GM18873 (cell line): ENCODE results near the gene SLC6A11.

ENCODE experiments used
- ATAC-seq: cut with Tn5 transposase; IDR thresholded peaks from one replicate; pipeline ENCODE4 v1.9.1; 2021; ENCODE audit warnings: mild to moderate bottlenecking, moderate library complexity, moderate number of reproducible peaks; ENCODE audit not compliant: unreplicated experiment, low FRiP score

Gene SLC6A11

GRCh38 chr3:10927551-10927950 is 111.5 kb downstream of the SLC6A11 start:
- no peak for ATAC-seq

GRCh38 chr3:10928407-10928960 is 112.5 kb downstream of the SLC6A11 start:
- no peak for ATAC-seq

- ATAC-seq = no peak
These were observed 113.0 kb downstream of the SLC6A11 start for GRCh38 chr3:10928961-10929471.

- ATAC-seq = no peak
These were observed 114.1 kb downstream of the SLC6A11 start for GRCh38 chr3:10929978-10930665.

- ATAC-seq = no peak
These were observed 114.6 kb downstream of the SLC6A11 start for GRCh38 chr3:10930666-10931040.

- no peak for ATAC-seq
These were observed 116.6 kb downstream of the SLC6A11 start for GRCh38 chr3:10932596-10932995.

- no peak for ATAC-seq
These were observed 117.0 kb downstream of the SLC6A11 start for GRCh38 chr3:10933021-10933420.

GRCh38 chr3:10933470-10933804 is 117.4 kb downstream of the SLC6A11 start:
- no peak for ATAC-seq

- no peak for ATAC-seq
These were observed 117.9 kb downstream of the SLC6A11 start for GRCh38 chr3:10933805-10934481.

GRCh38 chr3:10935028-10935427 is 119.0 kb downstream of the SLC6A11 start:
- no peak for ATAC-seq

GRCh38 chr3:10935846-10936631 is 120.0 kb downstream of the SLC6A11 start:
- no peak for ATAC-seq

- no peak for ATAC-seq
These were observed 120.7 kb downstream of the SLC6A11 start for GRCh38 chr3:10936686-10937085.

- ATAC-seq = no peak
These were observed 121.3 kb downstream of the SLC6A11 start for GRCh38 chr3:10937141-10937825.

GRCh38 chr3:10939556-10939955 is 123.5 kb downstream of the SLC6A11 start:
- no peak for ATAC-seq

GRCh38 chr3:10940106-10940505 is 124.1 kb downstream of the SLC6A11 start:
- ATAC-seq = no peak

- ATAC-seq = no peak
These were observed 125.9 kb downstream of the SLC6A11 start for GRCh38 chr3:10941972-10942371.

- ATAC-seq = no peak
These were observed 126.7 kb downstream of the SLC6A11 start for GRCh38 chr3:10942690-10943205.

GRCh38 chr3:10944866-10945265 is 128.8 kb downstream of the SLC6A11 start:
- ATAC-seq = no peak

- ATAC-seq = no peak
These were observed 129.8 kb downstream of the SLC6A11 start for GRCh38 chr3:10945683-10946287.

- no peak for ATAC-seq
These were observed 130.5 kb downstream of the SLC6A11 start for GRCh38 chr3:10946526-10946925.
